Naive thymus-derived CD8-positive, alpha-beta T cell (primary cell): ENCODE results near the gene KLF13. TPM values are rescaled to one million over a fixed set of nuclear protein-coding genes. Genes with fewer than 3 reads are reported as not detected.

Experiments used
- ATAC-seq, 2 donors: fragments of 150-1000 bp; cut with Tn5 transposase in 1 of 2; sonication (Bioruptor Pico), chemical (Tn5 transposase) in 1 of 2; 1 replicate in 1 of 2; 2 replicates in 1 of 2; pipeline ENCODE4 v1.10.0; 2021; ENCODE audit warnings: mild to moderate bottlenecking in 2 of 2, moderate library complexity in 2 of 2
- POLR2A ChIA-PET: fragments of 350-600 bp; sonication (Branson Sonifier 250); formaldehyde crosslinking; loops from one replicate; lab custom pipeline; 2021; ENCODE audit warnings: antibody characterized with exemption; lab: Charles Lee
- DNase-seq, 10 donors: peaks; one replicate each; pipeline versions ENCODE4 v3.0.0 to v3.0.0-alpha.2; 2020 to 2022
- H3K27ac Mint-ChIP-seq, 10 donors: one replicate each; pipeline ENCODE4 v1.8.0; 2020 to 2022; ENCODE audit warnings: mild to moderate bottlenecking in 10 of 10, mixed read lengths in 10 of 10, moderate library complexity in 4 of 10, inconsistent platforms in 1 of 10
- H3K27me3 Mint-ChIP-seq, 5 donors: one replicate each; pipeline ENCODE4 v1.8.0; 2021 to 2022; ENCODE audit warnings: mixed read lengths in 5 of 5
- H3K36me3 Mint-ChIP-seq, 3 donors: one replicate each; pipeline ENCODE4 v1.8.0; 2020 to 2022; ENCODE audit warnings: mixed read lengths in 3 of 3, mild to moderate bottlenecking in 2 of 3, inconsistent platforms in 1 of 3
- H3K4me1 Mint-ChIP-seq, 4 donors: one replicate each; pipeline ENCODE4 v1.8.0; 2021 to 2022; ENCODE audit warnings: mixed read lengths in 4 of 4
- H3K4me3 Mint-ChIP-seq, 10 donors: one replicate each; pipeline ENCODE4 v1.8.0; 2020 to 2022; ENCODE audit warnings: mild to moderate bottlenecking in 10 of 10, mixed read lengths in 10 of 10, moderate library complexity in 6 of 10, inconsistent platforms in 1 of 10
- H3K9me3 Mint-ChIP-seq, 9 donors: one replicate each; pipeline ENCODE4 v1.8.0; 2020 to 2022; ENCODE audit warnings: mixed read lengths in 9 of 9, mild to moderate bottlenecking in 3 of 9, inconsistent platforms in 1 of 9, moderate library complexity in 1 of 9
- polyA plus RNA-seq, 3 donors: library from polyadenylated mRNA; unstranded; fragments of 300-500 nt; fragmentation: Illumina TruSeq; gene quantifications; one replicate each; pipeline ENCODE4 v1.2.3, GENCODE V29; 2021
- total RNA-seq, 8 experiments: library from RNA in 2 of 8; stranded (reverse) in 2 of 8; gene quantifications; one replicate each; pipeline ENCODE4 v1.2.3 and lab custom pipeline; 2021 to 2026

Gene KLF13
- total and polyA plus RNA-seq, 5 experiments from 2014 or later = 70.1 to 244 (median 102) TPM

DNA sequence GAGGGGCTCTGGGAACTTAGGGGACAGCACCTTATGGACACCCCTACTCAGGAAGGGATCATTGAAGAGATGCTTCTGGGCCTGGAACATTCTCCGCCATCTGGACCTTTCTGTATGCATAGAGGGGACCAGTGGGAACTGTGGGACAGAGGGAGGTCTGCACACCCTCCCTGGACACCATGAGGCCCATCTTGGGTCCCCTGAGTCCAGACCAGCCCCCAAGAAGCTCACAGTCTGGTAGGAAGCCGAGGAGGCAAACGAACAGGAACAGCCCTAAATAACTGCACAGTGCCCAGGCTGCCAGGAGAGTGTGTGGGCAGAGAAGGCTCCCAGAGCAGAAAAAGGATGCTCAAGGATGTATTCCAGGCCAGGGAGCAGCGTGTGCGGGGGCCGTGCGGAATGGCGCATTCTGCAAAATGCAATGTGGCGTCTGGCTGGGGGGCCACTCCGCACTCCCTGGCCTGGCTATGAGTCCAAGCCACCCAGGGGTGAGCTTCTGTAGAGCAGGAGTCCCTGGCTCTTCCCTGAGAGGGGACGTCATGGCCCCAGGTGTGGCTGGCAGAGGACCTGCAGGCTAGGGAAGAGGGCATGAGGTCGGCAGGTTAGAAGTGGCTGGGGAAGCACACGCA lies 24.5 kb upstream of the KLF13 start:
- H3K36me3 Mint-ChIP-seq = no peaks in the 10 kb centered on the region
- H3K9me3 Mint-ChIP-seq = no peaks in the 10 kb centered on the region
- H3K4me3 Mint-ChIP-seq = peak overlapping the region in 1 of 10 donors; percentile 45
- H3K27me3 Mint-ChIP-seq = no peaks in the 10 kb centered on the region
- no peak for DNase-seq
- POLR2A ChIA-PET = interaction anchor here (1.1 to 5.0 kb wide), 4 partner anchors 15 to 46 kb away, joined by 3 to 44 read pairs (median 8); partner anchors contain the start of gene KLF13
- no peak for ATAC-seq
- peaks cover 12 to 38% (median 35%) of the 10 kb centered on the region in 4 donors for H3K4me1 Mint-ChIP-seq
- peak overlapping the region in 3 of 10 donors; percentile 20 to 75 (median 51) for H3K27ac Mint-ChIP-seq

DNA sequence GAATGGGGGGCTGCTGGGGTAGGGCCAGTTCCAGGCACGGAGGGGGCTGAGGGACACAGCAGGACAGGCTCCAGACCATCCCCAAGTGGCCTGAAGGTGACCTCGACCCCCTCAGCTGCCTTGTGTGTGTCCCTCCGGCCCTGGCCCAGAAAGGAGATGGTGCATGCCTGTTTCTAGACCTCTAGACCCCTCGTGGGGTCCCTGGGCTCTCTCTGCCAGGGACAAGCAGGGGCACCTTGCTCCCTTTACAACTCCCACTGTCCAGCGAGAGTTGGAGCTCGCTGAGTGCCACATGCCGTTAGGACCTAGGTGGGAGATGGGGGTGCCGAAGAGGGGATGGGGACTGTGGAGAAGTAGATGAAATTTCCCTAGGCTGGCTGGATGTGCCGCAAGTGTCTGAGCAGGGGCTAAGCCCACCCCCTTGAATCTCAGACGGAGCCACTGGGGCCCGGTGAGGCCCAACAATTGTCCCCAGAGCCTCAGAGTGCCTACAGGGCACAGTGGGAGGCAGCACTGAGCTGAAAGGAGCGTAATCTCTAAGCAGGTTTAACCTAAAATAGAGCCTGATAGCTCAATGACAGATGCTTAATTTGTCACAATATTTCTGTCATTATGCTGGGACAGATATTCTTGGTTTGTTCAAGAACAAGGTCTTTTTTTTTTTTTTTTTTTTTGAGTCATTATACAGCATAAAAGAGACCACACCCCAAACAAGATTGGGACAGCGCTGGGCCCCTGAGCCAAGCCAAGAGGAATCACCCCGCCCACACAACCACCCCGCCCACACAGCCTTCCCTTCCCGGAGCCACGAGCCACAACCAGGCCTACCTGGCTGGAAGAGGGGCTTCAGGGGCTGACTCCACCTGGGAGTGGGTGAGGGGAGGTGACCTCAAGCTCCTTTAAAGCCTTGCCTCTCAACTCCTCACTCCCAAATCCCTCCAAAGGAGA lies 23.6 kb upstream of the KLF13 start:
- H3K4me3 Mint-ChIP-seq = peak overlapping the region in 2 of 10 donors; percentile 24 to 27
- H3K27me3 Mint-ChIP-seq = peaks cover 0 to 2% (median 0%) of the 10 kb centered on the region in 5 donors
- DNase-seq = peak in 3 of 10 donors; percentile 18 to 40 (median 37)
- H3K27ac Mint-ChIP-seq = peak overlapping the region in 7 of 10 donors; percentile 29 to 81 (median 68)
- H3K4me1 Mint-ChIP-seq = peaks cover 19 to 46% (median 43%) of the 10 kb centered on the region in 4 donors
- no peaks in the 10 kb centered on the region for H3K9me3 Mint-ChIP-seq
- POLR2A ChIA-PET = interaction anchor here (0.7 to 5.0 kb wide), 14 partner anchors 14 to 105 kb away, joined by 3 to 44 read pairs (median 4); partner anchors contain the start of gene KLF13
- peak; percentile 76 for ATAC-seq
- H3K36me3 Mint-ChIP-seq = no peaks in the 10 kb centered on the region

DNA sequence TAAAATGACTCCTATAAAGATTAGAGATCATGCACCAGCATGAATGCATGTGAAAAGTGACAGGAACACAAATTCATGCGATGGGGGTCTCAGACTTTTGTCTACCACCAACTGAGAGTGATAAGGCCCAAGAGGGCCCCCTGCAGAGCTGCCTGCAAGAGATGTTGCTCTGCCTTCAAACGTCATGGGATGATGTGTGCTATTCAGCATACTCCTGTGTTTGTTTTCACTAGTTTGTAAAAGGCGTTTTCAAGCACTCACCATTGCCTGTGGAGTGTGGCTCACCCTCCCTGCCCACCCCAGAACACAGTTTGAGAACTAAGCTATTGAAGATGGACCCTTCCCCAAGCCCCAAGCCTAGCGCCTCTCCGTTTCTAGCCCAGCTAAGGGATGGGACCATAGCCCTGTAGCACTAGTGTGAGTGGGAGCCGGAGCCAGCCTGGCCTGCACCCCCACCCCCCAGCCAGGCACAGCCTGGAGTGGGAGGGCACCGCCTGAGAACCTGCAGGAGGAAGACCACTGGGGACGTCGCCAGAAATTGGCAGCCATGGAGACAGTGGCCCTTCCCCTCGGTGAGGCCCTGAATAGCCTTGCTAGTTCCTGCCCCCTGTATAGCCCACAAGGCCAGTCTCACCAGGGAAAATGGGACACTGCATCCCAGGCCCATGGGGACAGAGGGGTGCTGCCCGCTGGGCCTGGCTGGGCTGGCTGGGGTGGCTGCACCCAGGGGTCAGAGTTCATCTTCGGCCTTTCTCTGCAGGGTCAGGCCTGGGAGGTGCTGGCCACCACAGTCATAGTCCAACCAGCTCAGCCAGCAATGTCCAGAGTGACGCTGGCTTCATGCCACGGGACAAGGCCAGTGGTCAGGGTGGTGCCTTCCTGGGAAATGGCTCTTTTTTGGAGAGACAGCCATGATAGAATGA lies 22.6 kb upstream of the KLF13 start:
- H3K9me3 Mint-ChIP-seq = no peaks in the 10 kb centered on the region
- peak overlapping the region in 6 of 10 donors; percentile 50 to 81 (median 64) for H3K27ac Mint-ChIP-seq
- H3K36me3 Mint-ChIP-seq = no peaks in the 10 kb centered on the region
- ATAC-seq = peak; percentile 26 to 56
- H3K4me3 Mint-ChIP-seq = peak overlapping the region in 2 of 10 donors; percentile 24 to 27
- peak in 2 of 10 donors; percentile 15 to 33 for DNase-seq
- peaks cover 0 to 2% (median 0%) of the 10 kb centered on the region in 5 donors for H3K27me3 Mint-ChIP-seq
- peaks cover 23 to 55% (median 53%) of the 10 kb centered on the region in 4 donors for H3K4me1 Mint-ChIP-seq
- POLR2A ChIA-PET = interaction anchor here (0.7 to 5.0 kb wide), 10 partner anchors 16 to 104 kb away, joined by 3 to 44 read pairs (median 4); partner anchors contain the start of gene KLF13

DNA sequence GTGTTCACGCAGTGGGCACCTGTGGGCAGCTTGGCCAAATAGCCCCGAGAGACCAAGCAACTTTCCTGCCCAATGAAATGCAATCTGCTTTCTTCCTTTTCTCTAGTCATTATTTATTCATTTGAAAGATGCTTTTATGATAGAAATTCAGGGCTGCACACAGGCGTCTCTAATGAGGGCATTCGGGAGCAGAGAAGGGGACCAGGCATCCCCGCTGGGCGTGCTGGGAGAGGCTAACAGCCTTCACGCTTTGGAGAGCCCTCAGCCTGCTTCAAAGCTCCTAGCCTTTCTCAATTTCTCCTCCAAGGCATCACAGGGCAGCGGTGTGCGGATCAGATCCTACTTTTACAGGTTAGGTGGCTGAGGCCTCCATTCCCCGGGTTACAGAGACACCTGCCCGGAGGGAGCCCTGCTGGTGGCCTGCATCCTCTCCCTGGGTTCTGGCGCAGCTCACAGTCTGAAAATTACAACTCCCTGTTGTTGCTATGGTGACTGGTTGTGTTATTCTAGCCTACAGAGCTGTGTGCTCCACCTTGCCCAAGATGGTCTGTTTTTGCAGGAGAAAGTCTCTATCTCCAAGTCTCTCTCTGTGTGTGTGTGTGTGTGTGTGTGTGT lies 21.8 kb upstream of the KLF13 start:
- Mint-ChIP-seq H3K9me3 (no peaks in the 10 kb centered on the region), H3K27me3 (peaks cover 0 to 2% (median 0%) of the 10 kb centered on the region in 5 donors), H3K27ac (peak overlapping the region in 7 of 10 donors; percentile 7 to 87 (median 79)), H3K4me1 (peaks cover 23 to 64% (median 59%) of the 10 kb centered on the region in 4 donors), H3K36me3 (no peaks in the 10 kb centered on the region), H3K4me3 (peak overlapping the region in 1 of 10 donors; percentile 15)
- DNase-seq (peak in 2 of 10 donors; percentile 28 to 30), ATAC-seq (peak; percentile 28 to 44)
- POLR2A ChIA-PET = no interaction called here

DNA sequence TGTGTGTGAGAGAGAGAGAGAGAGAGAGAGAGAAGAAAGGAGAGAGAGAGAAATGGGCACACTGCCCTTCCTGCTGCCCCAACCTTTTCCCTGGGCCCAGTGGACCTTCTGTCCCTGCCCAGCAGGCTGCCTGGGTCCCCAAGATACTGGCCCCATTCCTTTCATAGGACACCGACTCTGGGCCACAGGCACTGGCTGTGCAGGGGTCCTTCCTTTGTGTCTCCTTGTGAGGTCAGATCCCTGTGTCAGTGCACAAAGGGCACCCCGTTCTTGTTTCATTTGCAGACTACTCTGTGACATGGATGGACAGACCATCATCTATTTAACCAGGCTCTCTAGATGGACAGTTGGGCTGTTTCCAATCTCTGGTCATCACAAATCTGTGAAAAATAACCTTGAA lies 21.3 kb upstream of the KLF13 start:
- ATAC-seq (no peak), DNase-seq (no peak)
- Mint-ChIP-seq H3K36me3 (no peaks in the 10 kb centered on the region), H3K4me1 (peaks cover 23 to 69% (median 63%) of the 10 kb centered on the region in 4 donors), H3K27me3 (peaks cover 0 to 2% (median 0%) of the 10 kb centered on the region in 5 donors), H3K9me3 (no peaks in the 10 kb centered on the region), H3K4me3 (peak overlapping the region in 1 of 10 donors; percentile 15), H3K27ac (peak overlapping the region in 9 of 10 donors; percentile 7 to 87 (median 70))
- POLR2A ChIA-PET = interaction anchor here (4.2 kb wide), 1 partner anchor 40 kb away, joined by 21 read pairs; no protein-coding TSS in a partner anchor

DNA sequence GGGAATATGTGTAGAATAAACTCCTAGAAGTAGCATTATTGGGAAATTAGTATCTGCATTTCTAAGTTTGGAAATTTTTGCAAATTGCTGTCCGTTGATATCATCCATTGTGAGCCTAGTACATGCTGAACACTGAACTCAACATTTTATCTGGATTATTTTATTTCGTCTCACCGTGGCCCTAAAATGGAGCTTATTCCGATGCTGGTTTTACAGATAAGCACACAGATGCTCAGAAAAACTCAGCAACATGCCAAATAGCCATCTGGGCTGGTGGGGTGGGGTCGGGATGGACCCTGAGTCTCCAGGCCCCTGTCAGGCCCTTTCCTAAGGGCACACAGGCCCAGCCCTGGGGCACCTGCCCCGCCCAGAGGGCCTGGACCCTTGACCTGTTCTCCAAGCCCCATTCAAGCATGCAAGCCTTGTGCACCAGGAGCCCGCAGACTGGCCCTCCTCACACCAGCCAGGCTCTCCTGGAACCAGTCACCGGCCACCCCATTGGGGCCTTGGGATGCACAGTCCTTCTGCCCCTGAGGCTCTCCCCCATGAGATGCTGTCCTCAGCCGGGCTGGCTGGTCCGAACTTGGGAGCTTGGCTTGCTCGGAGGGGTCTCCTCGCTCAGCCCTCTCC lies 20.7 kb upstream of the KLF13 start:
- DNase-seq (no peak), ATAC-seq (no peak)
- Mint-ChIP-seq H3K27me3 (peaks cover 0 to 2% (median 0%) of the 10 kb centered on the region in 5 donors), H3K4me3 (no peak overlapping the region), H3K4me1 (peaks cover 23 to 70% (median 64%) of the 10 kb centered on the region in 4 donors), H3K27ac (peak overlapping the region in 5 of 10 donors; percentile 43 to 75 (median 55)), H3K36me3 (no peaks in the 10 kb centered on the region), H3K9me3 (no peaks in the 10 kb centered on the region)
- POLR2A ChIA-PET = interaction anchor here (0.6 to 4.2 kb wide), 7 partner anchors 10 to 78 kb away, joined by 3 to 21 read pairs (median 4); partner anchors contain the start of gene KLF13

DNA sequence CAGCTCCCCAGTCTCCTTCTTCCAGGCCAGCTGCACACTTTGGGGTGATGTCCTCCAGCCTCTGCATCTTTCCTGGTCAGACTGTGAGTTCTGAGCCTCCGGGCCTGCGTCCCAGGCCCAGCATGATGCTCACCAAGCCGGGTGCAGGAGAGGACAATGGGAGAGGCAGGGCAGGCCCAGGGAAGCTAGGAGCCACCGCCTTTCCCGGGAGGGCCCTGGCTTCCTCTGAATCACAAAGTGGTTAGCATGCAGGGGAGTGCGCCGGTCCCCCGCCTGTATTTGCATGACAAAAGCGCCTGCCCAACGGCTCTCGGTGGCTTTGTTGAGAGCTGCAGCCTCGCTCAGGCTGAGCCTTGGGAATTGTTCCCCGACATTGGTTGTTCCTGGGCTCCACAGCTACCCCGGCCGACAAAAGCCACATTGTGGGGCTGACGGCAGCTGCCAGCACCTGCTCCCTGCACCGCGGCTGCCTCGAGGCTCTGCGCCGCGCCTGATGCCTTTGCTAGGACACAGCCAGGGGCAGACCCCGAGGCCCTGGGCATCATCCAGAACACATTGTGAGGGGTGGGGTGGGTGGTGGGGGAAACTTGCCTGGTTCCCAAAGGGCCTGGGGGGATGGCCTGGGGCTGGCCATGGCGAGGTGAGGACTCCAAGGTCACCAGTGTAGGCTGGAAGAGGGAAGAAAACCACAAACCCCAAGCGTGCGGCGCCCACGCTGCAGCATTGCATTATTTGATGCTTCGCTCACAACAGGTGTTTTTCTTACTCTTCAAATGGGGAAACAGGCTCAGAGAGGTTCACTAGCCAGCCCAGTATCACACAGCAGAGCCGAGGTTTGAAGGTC lies 20.0 kb upstream of the KLF13 start:
- peaks cover 0 to 2% (median 0%) of the 10 kb centered on the region in 5 donors for H3K27me3 Mint-ChIP-seq
- DNase-seq (no peak), ATAC-seq (no peak)
- H3K9me3 Mint-ChIP-seq = no peaks in the 10 kb centered on the region
- H3K4me1 Mint-ChIP-seq = peaks cover 23 to 70% (median 62%) of the 10 kb centered on the region in 4 donors
- POLR2A ChIA-PET = interaction anchor here (0.6 to 4.2 kb wide), 9 partner anchors 9 to 78 kb away, joined by 3 to 21 read pairs (median 4); partner anchors contain the start of gene KLF13
- H3K36me3 Mint-ChIP-seq = no peaks in the 10 kb centered on the region
- H3K4me3 Mint-ChIP-seq = no peak overlapping the region
- peak overlapping the region in 3 of 10 donors; percentile 78 to 86 (median 83) for H3K27ac Mint-ChIP-seq

DNA sequence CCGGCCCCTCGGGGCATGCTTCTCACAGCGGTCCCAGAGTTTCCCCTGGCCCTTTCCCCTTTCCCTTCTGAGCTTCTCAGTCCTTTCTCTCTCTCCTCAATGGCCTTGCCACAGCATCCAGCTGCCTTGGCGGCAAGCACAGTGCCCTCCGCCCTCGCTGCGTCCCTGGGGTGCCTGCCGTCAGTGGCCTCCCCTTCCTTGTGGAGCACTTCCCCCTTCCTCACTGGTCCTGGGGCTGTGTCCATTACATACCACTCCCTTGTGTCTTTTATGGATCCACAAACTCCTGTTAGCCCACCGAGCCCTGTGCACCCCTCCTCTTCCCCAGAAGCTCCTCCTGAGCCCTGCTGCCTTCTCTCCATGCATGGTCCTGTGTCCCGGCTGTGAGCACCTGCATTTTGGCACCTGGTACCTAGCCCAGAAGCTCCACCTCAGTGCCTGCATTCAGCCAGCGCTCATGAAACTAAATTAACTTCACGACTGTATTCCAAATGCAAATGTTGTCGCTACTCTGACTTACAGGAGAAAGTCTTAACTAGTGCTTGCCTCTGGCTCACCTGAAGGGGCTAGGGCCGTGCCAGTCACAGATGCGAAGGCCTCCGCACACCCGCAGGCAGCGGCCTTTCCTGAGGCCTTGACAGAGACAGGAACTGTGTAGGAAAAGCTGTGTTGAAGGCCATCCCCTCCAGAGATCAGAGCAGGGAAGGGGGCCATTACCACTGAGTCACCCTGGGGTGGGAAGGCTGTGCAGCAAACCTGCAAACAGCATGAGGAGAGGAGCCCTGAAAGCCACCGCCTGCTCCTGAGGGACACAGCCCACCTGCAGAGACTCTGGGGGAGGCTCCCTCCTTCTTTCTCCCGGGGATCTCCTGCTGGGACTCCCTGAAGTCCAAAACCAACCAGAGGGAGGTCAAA lies 19.1 kb upstream of the KLF13 start:
- DNase-seq = no peak
- H3K27ac Mint-ChIP-seq = peak overlapping the region in 9 of 10 donors; percentile 53 to 86 (median 80)
- H3K36me3 Mint-ChIP-seq = no peaks in the 10 kb centered on the region
- peaks cover 0 to 2% (median 0%) of the 10 kb centered on the region in 5 donors for H3K27me3 Mint-ChIP-seq
- peaks cover 22 to 62% (median 56%) of the 10 kb centered on the region in 4 donors for H3K4me1 Mint-ChIP-seq
- no peaks in the 10 kb centered on the region for H3K9me3 Mint-ChIP-seq
- peak overlapping the region in 4 of 10 donors; percentile 11 to 47 (median 33) for H3K4me3 Mint-ChIP-seq
- no peak for ATAC-seq
- POLR2A ChIA-PET = interaction anchor here (0.8 to 4.2 kb wide), 12 partner anchors 8 to 175 kb away, joined by 3 to 21 read pairs (median 4); partner anchors contain the start of gene KLF13

DNA sequence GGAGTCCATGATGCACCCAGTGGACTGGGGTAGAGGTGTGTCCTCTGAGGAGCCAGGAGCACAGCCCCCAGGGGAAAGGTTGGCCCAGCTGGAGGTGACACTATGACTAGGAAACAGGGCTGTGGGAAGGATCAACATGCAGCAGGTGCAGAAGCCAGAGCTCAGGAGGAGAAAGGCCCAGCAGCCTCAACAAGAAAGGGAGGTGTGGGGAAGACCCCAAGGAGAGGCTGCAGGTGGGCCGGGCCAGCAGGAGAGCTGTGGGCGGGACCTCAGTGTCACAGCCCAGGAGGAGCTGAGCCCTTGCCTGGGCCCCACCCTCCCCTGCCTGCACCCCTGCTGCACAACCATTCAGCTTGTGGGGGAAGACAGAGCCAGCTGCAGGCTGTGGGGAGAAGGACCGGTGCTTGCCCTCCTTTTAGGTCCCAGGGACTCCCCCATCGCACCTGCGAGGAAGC lies 18.4 kb upstream of the KLF13 start:
- ATAC-seq (peak; percentile 79 to 81), DNase-seq (peak in 3 of 10 donors; percentile 32 to 40 (median 37))
- Mint-ChIP-seq H3K27ac (peak overlapping the region in 9 of 10 donors; percentile 19 to 86 (median 60)), H3K4me1 (peaks cover 20 to 55% (median 50%) of the 10 kb centered on the region in 4 donors), H3K4me3 (peak overlapping the region in 6 of 10 donors; percentile 23 to 73 (median 46)), H3K36me3 (no peaks in the 10 kb centered on the region), H3K9me3 (no peaks in the 10 kb centered on the region), H3K27me3 (peaks cover 0 to 2% (median 0%) of the 10 kb centered on the region in 5 donors)
- POLR2A ChIA-PET = interaction anchor here (0.5 to 4.2 kb wide), 11 partner anchors 9 to 175 kb away, joined by 3 to 21 read pairs (median 5); partner anchors contain the start of gene KLF13
